IPS DF 6.9 (cell line): ENCODE measurements around the gene FGFR1OP2.
"Not testable (repeated sequence)": the region's sequence is repeated elsewhere in the genome, so short reads cannot be mapped to it uniquely, and the experiment has no call there.

Source experiments
- DNase-seq: peaks from one replicate; pipeline ENCODE4 v3.0.0-alpha.2; 2013; ENCODE audit warnings: low read depth, low spot score
- H3K27ac ChIP-seq: one replicate; pipeline ENCODE4 v1.5.1; 2013; ENCODE audit warnings: low read length, control low read depth
- H3K27me3 ChIP-seq: 2 replicates; pipeline ENCODE4 v1.6.1; 2013; ENCODE audit warnings: mild to moderate bottlenecking, low read length; ENCODE audit not compliant: control insufficient read depth, insufficient read depth
- H3K36me3 ChIP-seq: 2 replicates; pipeline ENCODE4 v1.6.1; 2013; ENCODE audit warnings: low read length; ENCODE audit not compliant: control insufficient read depth, insufficient read depth
- H3K4me1 ChIP-seq: 2 replicates; pipeline ENCODE4 v1.6.1; 2013; ENCODE audit warnings: low read length; ENCODE audit not compliant: control insufficient read depth, insufficient read depth
- H3K4me3 ChIP-seq: 2 replicates; pipeline ENCODE4 v1.5.1; 2013; ENCODE audit warnings: mild to moderate bottlenecking, low read length
- H3K9me3 ChIP-seq: 2 replicates; pipeline ENCODE4 v1.6.1; 2013; ENCODE audit warnings: low read length, inconsistent platforms; ENCODE audit not compliant: control insufficient read depth, insufficient read depth
- WGBS: extraction: QIAGEN DNeasy Blood & Tissue Kit; methylation state at CpG from one replicate; pipeline ENCODE4 v1.1.7; 2013; ENCODE audit warnings: mixed read lengths, missing lambda C conversion rate; ENCODE audit not compliant: insufficient read length, insufficient coverage; 5-methylcytosine and 5-hydroxymethylcytosine counted together

The FGFR1OP2 gene

GRCh38 chr12:26937863-26938700 lies at the start of gene FGFR1OP2, which contains the start of gene INTS13:
Gene FGFR1OP2 (plus strand): TSS chr12:26938470. CDS start chr12:26954159, 15,689 bp downstream.
Gene INTS13 (minus strand): TSS chr12:26937981. CDS start chr12:26936803, 1,178 bp downstream.
- Histone ChIP-seq H3K27ac (no peak within 1 kb of the TSS), H3K9me3 (no peaks in the 10 kb centered on the region), H3K36me3 (no peaks in the 10 kb centered on the region), H3K27me3 (no peaks in the 10 kb centered on the region), H3K4me1 (peaks cover 1% of the 10 kb centered on the region; the same call in 1 of the 2 replicates), H3K4me3 (peak within 1 kb of the TSS; percentile 87)
- no CpG with 5 or more reads among the region's 69 CpGs for WGBS
- DNase-seq, result peak; percentile 92

- WGBS, result no CpG with 5 or more reads among the region's 5 CpGs
- no peaks in the 10 kb centered on the region for H3K4me1 ChIP-seq
- no peaks in the 10 kb centered on the region for H3K27me3 ChIP-seq
Measured at GRCh38 chr12:26890784-26891183, 47.5 kb upstream of the FGFR1OP2 start.

GRCh38 chr12:26891704-26892103 lies 46.6 kb upstream of the FGFR1OP2 start:
- no CpG with 5 or more reads among the region's 1 CpG for WGBS
- Histone ChIP-seq H3K27me3 (no peaks in the 10 kb centered on the region), H3K4me3 (no peak overlapping the region), H3K9me3 (no peaks in the 10 kb centered on the region), H3K4me1 (no peaks in the 10 kb centered on the region), H3K27ac (no peak overlapping the region), H3K36me3 (no peaks in the 10 kb centered on the region)
- DNase-seq, result no peak

More at GRCh38 chr12:26890784-26891183, 47.5 kb upstream of the FGFR1OP2 start:
- Histone ChIP-seq H3K4me3 (no peak overlapping the region), H3K9me3 (no peaks in the 10 kb centered on the region), H3K36me3 (no peaks in the 10 kb centered on the region), H3K27ac (no peak overlapping the region)
- DNase-seq, result no peak

GRCh38 chr12:26895672-26896071 lies 42.6 kb upstream of the FGFR1OP2 start:
- Histone ChIP-seq H3K27me3 (no peaks in the 10 kb centered on the region), H3K9me3 (no peaks in the 10 kb centered on the region), H3K36me3 (no peaks in the 10 kb centered on the region), H3K4me1 (no peaks in the 10 kb centered on the region), H3K4me3 (no peak overlapping the region), H3K27ac (no peak overlapping the region)
- no peak for DNase-seq
- WGBS, result no CpG with 5 or more reads among the region's 4 CpGs

- Histone ChIP-seq H3K27ac (no peak overlapping the region), H3K4me3 (no peak overlapping the region), H3K4me1 (no peaks in the 10 kb centered on the region), H3K27me3 (no peaks in the 10 kb centered on the region), H3K9me3 (no peaks in the 10 kb centered on the region), H3K36me3 (no peaks in the 10 kb centered on the region)
- no CpG with 5 or more reads among the region's 2 CpGs for WGBS
- no peak for DNase-seq
Measured at GRCh38 chr12:26896913-26897312, 41.4 kb upstream of the FGFR1OP2 start.

GRCh38 chr12:26903396-26903795 lies 34.9 kb upstream of the FGFR1OP2 start:
- H3K27me3 ChIP-seq, H3K36me3 ChIP-seq, H3K4me1 ChIP-seq, H3K9me3 ChIP-seq, DNase-seq, H3K4me3 ChIP-seq, H3K27ac ChIP-seq: not testable (repeated sequence)
- WGBS, result no CpG with 5 or more reads among the region's 3 CpGs

GRCh38 chr12:26906024-26906423 lies 32.2 kb upstream of the FGFR1OP2 start:
- no peak for DNase-seq
- H3K4me3 ChIP-seq, result no peak overlapping the region
- no CpG with 5 or more reads among the region's 1 CpG for WGBS
- no peaks in the 10 kb centered on the region for H3K9me3 ChIP-seq
- peaks cover 2% of the 10 kb centered on the region; the same call in 1 of the 2 replicates for H3K36me3 ChIP-seq
- H3K27me3 ChIP-seq, result no peaks in the 10 kb centered on the region
- no peaks in the 10 kb centered on the region for H3K4me1 ChIP-seq
- no peak overlapping the region for H3K27ac ChIP-seq

GRCh38 chr12:26906704-26907103 lies 31.6 kb upstream of the FGFR1OP2 start:
- no peak overlapping the region for H3K4me3 ChIP-seq
- H3K4me1 ChIP-seq, result no peaks in the 10 kb centered on the region
- no CpG with 5 or more reads among the region's 1 CpG for WGBS
- H3K36me3 ChIP-seq, result peaks cover 2% of the 10 kb centered on the region; the same call in 1 of the 2 replicates
- no peak overlapping the region for H3K27ac ChIP-seq
- no peaks in the 10 kb centered on the region for H3K27me3 ChIP-seq
- H3K9me3 ChIP-seq, result no peaks in the 10 kb centered on the region
- DNase-seq, result no peak

- no CpG with 5 or more reads among the region's 5 CpGs for WGBS
- Histone ChIP-seq H3K36me3 (peaks cover 4% of the 10 kb centered on the region; the same call in 1 of the 2 replicates), H3K9me3 (no peaks in the 10 kb centered on the region), H3K4me3 (no peak overlapping the region), H3K27me3 (no peaks in the 10 kb centered on the region), H3K27ac (no peak overlapping the region), H3K4me1 (no peaks in the 10 kb centered on the region)
- no peak for DNase-seq
Measured at GRCh38 chr12:26918321-26919215, 19.7 kb upstream of the FGFR1OP2 start.

- H3K4me3 ChIP-seq, result no peak overlapping the region
- no peaks in the 10 kb centered on the region for H3K9me3 ChIP-seq
- peaks cover 4% of the 10 kb centered on the region; the same call in 1 of the 2 replicates for H3K36me3 ChIP-seq
- H3K27ac ChIP-seq, result no peak overlapping the region
- no CpG with 5 or more reads among the region's 2 CpGs for WGBS
- DNase-seq, result no peak
- H3K27me3 ChIP-seq, result no peaks in the 10 kb centered on the region
- no peaks in the 10 kb centered on the region for H3K4me1 ChIP-seq
Measured at GRCh38 chr12:26919216-26919555, 19.1 kb upstream of the FGFR1OP2 start.
